Keratinocyte (primary cell): ENCODE data around the gene LRIT2. TPM values are rescaled to one million over a fixed set of nuclear protein-coding genes. Genes with fewer than 3 reads are reported as not detected.

Experiments used
- DNase-seq: peaks from one replicate; pipeline ENCODE4 v3.0.0-alpha.2; 2011; ENCODE audit warnings: low read depth, missing footprints, low spot score
- FAIRE-seq: peaks from 2 replicates; lab custom pipeline; 2011; peaks lifted over from hg19 to GRCh38; lab: Jason Lieb, UNC
- H2AFZ ChIP-seq: 2 replicates; pipeline ENCODE4 v1.6.0; 2012; ENCODE audit warnings: low read length, control low read depth, inconsistent platforms; ENCODE audit not compliant: control insufficient read depth
- H3K27ac ChIP-seq: 2 replicates; pipeline ENCODE4 v1.5.1; 2011; ENCODE audit warnings: low read length; ENCODE audit not compliant: control insufficient read depth, insufficient read depth
- H3K27me3 ChIP-seq: 3 replicates; pipeline ENCODE4 v1.6.0; 2011; ENCODE audit warnings: low read length; ENCODE audit not compliant: control insufficient read depth, insufficient read depth; ENCODE audit errors: extremely low read depth
- H3K36me3 ChIP-seq, 2 experiments: 2 replicates in 1 of 2; 3 replicates in 1 of 2; pipeline ENCODE4 v1.5.1; 2011; ENCODE audit warnings: low read length in 2 of 2, mild to moderate bottlenecking in 1 of 2; ENCODE audit not compliant: control insufficient read depth in 2 of 2, insufficient read depth in 2 of 2; ENCODE audit errors: extremely low read depth in 1 of 2
- H3K4me1 ChIP-seq: 3 replicates; pipeline ENCODE4 v1.5.1; 2011; ENCODE audit warnings: low read length; ENCODE audit not compliant: control insufficient read depth, insufficient read depth; ENCODE audit errors: extremely low read depth
- H3K4me2 ChIP-seq: 3 replicates; pipeline ENCODE4 v1.6.0; 2011; ENCODE audit warnings: low read depth, low read length; ENCODE audit not compliant: control insufficient read depth, insufficient read depth; ENCODE audit errors: extremely low read depth
- H3K4me3 ChIP-seq, 3 experiments: fragments of 200-600 bp in 1 of 3; sonication (generic) in 1 of 3; 2 replicates in 2 of 3; 3 replicates in 1 of 3; pipeline ENCODE4 v1.5.1; 2011 to 2016; ENCODE audit warnings: low read length in 3 of 3, mild to moderate bottlenecking in 3 of 3, control low read depth in 2 of 3, inconsistent platforms in 1 of 3, low read depth in 1 of 3, mixed read lengths in 1 of 3, mixed run types in 1 of 3, moderate library complexity in 1 of 3; ENCODE audit not compliant: control insufficient read depth in 2 of 3, insufficient read depth in 2 of 3; ENCODE audit errors: extremely low read depth in 1 of 3
- H3K79me2 ChIP-seq: 2 replicates; pipeline ENCODE4 v1.6.0; 2012; ENCODE audit warnings: low read length; ENCODE audit not compliant: control insufficient read depth, insufficient read depth
- H3K9ac ChIP-seq: 3 replicates; pipeline ENCODE4 v1.6.0; 2011; ENCODE audit warnings: low read length; ENCODE audit not compliant: control insufficient read depth, insufficient read depth; ENCODE audit errors: extremely low read depth
- H3K9me1 ChIP-seq: 3 replicates; pipeline ENCODE4 v1.6.0; 2011; ENCODE audit warnings: low read length; ENCODE audit not compliant: control insufficient read depth, insufficient read depth; ENCODE audit errors: extremely low read depth
- H3K9me3 ChIP-seq: 2 replicates; pipeline ENCODE4 v1.5.1; 2012; ENCODE audit warnings: low read depth, low read length; ENCODE audit not compliant: control insufficient read depth
- H4K20me1 ChIP-seq: 3 replicates; pipeline ENCODE4 v1.6.0; 2011; ENCODE audit warnings: low read length; ENCODE audit not compliant: control insufficient read depth, insufficient read depth; ENCODE audit errors: extremely low read depth
- EZH2 ChIP-seq: IDR thresholded peaks from one replicate; pipeline ENCODE4 v1.6.1; 2012; ENCODE audit warnings: inconsistent platforms, mild to moderate bottlenecking, low read length, moderate library complexity
- dilution Hi-C: fragments of 300-500 bp; cut with MboI; formaldehyde crosslinking; loops from one replicate; pipeline ENCODE4 v1.7.0; 2020; ENCODE audit warnings: low sequenced_read_pairs; ENCODE audit not compliant: extremely low pct_ligation_motif_present
- polyA plus RNA-seq, 5 experiments: library from polyadenylated mRNA; depleted of rRNA in 3 of 5; stranded (reverse) in 3 of 5; stranded (forward) in 1 of 5; unstranded in 1 of 5; fragments of >200 nt; gene quantifications; 1 replicate in 1 of 5; 2 replicates in 3 of 5; 3 replicates in 1 of 5; pipeline versions ENCODE4 v1.2.1 to v1.2.3, GENCODE V29; 2011 to 2012; ENCODE audit warnings: missing spikeins in 2 of 5, low read depth in 1 of 5, low replicate concordance in 1 of 5
- TF ChIP-seq, protein P1 (sequence below), 3 experiments: IDR thresholded peaks in 1 of 3; conservative IDR thresholded peaks in 1 of 3; optimal IDR thresholded peaks in 1 of 3; 2 replicates in 2 of 3; 3 replicates in 1 of 3; pipeline versions ENCODE3 to v1.5.1; 2011; ENCODE audit warnings: low read length in 3 of 3, mild to moderate bottlenecking in 3 of 3, moderate library complexity in 2 of 3, control low read depth in 1 of 3, inconsistent platforms in 1 of 3; ENCODE audit not compliant: insufficient read depth in 2 of 3; ENCODE audit errors: extremely low read depth in 1 of 3

Gene LRIT2
- polyA plus RNA-seq, 1 donor (not counting 4 experiments of a cell fraction or from before 2014, with no cell fraction given) = not detected

DNA sequence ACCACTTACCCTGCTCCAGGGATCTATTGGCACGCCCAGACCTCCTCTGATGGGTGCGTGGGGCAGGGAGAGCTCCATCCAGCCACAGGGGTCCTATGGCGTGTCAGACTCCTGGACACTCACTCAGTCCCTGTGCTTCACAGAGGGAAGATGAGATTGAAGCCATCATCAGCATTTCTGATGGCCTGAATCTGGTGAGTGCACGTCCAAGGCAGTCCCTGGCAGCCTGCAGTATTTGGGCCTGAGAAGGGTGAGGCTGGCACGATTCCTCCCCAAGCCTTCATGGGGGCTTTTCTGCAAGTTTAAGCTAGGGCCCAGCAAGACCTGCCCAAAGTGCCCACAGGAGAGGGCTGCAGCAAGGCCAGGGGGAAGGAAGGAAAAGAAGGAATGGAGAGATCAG lies 27.7 kb downstream of the LRIT2 start:
- Histone ChIP-seq H3K27me3 (peaks cover 55% of the 10 kb centered on the region), H4K20me1 (no peaks in the 10 kb centered on the region), H3K4me2 (no peak overlapping the region), H3K9ac (no peak overlapping the region), H2AFZ (no peak overlapping the region), H3K27ac (no peak overlapping the region), H3K79me2 (no peaks in the 10 kb centered on the region), H3K4me3 (no peak overlapping the region), H3K36me3 (no peaks in the 10 kb centered on the region), H3K4me1 (peaks cover 6% of the 10 kb centered on the region), H3K9me3 (no peaks in the 10 kb centered on the region), H3K9me1 (no peaks in the 10 kb centered on the region)
- dilution Hi-C loops = no loop called here
- no peak for TF ChIP-seq EZH2
- DNase-seq (no peak), FAIRE-seq (no peak)

DNA sequence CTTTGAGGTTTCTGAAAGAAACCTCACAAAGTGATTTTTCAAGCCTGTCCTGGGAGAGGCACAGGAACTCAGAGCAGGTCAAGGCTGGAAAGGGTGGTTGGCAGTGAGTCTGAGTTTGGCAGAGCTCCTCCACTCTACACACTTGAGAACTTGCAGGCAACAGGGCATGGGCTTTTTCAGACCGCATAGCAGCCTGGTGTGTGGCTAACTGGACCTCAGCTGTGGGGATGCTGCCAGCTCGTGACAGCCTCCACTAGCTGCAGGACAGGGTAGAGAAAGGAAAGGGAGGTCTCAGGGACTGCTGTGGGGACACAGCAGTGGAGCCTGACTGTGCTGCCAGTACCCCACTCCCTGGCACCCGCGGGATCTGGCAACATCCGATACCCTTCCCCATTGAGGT lies 28.4 kb downstream of the LRIT2 start:
- H3K9me3 ChIP-seq = no peaks in the 10 kb centered on the region
- H2AFZ ChIP-seq = no peak overlapping the region
- no peak overlapping the region for H3K9ac ChIP-seq
- H3K4me1 ChIP-seq = peaks cover 6% of the 10 kb centered on the region
- DNase-seq (no peak), FAIRE-seq (no peak)
- dilution Hi-C loops = no loop called here
- peaks cover 55% of the 10 kb centered on the region for H3K27me3 ChIP-seq
- H3K79me2 ChIP-seq = no peaks in the 10 kb centered on the region
- H4K20me1 ChIP-seq = no peaks in the 10 kb centered on the region
- H3K36me3 ChIP-seq = no peaks in the 10 kb centered on the region
- TF ChIP-seq, protein P1, sequence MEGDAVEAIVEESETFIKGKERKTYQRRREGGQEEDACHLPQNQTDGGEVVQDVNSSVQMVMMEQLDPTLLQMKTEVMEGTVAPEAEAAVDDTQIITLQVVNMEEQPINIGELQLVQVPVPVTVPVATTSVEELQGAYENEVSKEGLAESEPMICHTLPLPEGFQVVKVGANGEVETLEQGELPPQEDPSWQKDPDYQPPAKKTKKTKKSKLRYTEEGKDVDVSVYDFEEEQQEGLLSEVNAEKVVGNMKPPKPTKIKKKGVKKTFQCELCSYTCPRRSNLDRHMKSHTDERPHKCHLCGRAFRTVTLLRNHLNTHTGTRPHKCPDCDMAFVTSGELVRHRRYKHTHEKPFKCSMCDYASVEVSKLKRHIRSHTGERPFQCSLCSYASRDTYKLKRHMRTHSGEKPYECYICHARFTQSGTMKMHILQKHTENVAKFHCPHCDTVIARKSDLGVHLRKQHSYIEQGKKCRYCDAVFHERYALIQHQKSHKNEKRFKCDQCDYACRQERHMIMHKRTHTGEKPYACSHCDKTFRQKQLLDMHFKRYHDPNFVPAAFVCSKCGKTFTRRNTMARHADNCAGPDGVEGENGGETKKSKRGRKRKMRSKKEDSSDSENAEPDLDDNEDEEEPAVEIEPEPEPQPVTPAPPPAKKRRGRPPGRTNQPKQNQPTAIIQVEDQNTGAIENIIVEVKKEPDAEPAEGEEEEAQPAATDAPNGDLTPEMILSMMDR (optimal IDR thresholded peaks at IDR 0.05 in 1 of 3, IDR thresholded peaks at IDR 0.05 in 1 of 3, conservative IDR thresholded peaks at IDR 0.05 in 1 of 3; ENCODE audit: extremely low read depth in 1 of 3, insufficient read depth in 2 of 3, low read length in 3 of 3) = no peak
- peak; percentile 11 for TF ChIP-seq EZH2
- H3K27ac ChIP-seq = no peak overlapping the region
- H3K9me1 ChIP-seq = no peaks in the 10 kb centered on the region
- no peak overlapping the region for H3K4me2 ChIP-seq
- no peak overlapping the region for H3K4me3 ChIP-seq

DNA sequence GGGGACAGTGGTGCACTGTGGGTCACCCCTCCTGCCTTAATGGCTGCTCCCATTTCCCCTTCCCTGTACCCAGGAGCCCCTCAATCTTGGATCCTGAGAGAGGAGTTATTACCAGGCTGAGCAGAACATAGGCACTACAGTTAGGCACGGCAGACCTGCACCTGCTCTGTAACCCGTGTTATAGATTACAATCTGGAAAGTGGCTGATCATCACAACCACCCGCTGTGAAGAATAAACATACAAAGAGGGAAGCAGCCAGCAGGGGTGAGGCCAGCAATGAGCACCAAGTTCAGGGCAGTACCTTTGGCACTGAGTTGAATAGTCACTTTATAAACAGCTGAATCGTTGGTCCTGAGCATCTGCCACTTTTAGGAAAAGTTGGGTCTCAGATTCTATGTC lies 29.3 kb downstream of the LRIT2 start:
- no peak for FAIRE-seq
- dilution Hi-C loops = no loop called here
- H3K9ac ChIP-seq = no peak overlapping the region
- no peaks in the 10 kb centered on the region for H3K9me1 ChIP-seq
- no peak overlapping the region for H3K4me3 ChIP-seq
- H3K4me1 ChIP-seq = peaks cover 13% of the 10 kb centered on the region
- H4K20me1 ChIP-seq = no peaks in the 10 kb centered on the region
- no peaks in the 10 kb centered on the region for H3K79me2 ChIP-seq
- H3K9me3 ChIP-seq = no peaks in the 10 kb centered on the region
- H3K4me2 ChIP-seq = no peak overlapping the region
- TF ChIP-seq, protein P1 (optimal IDR thresholded peaks at IDR 0.05 in 1 of 3, IDR thresholded peaks at IDR 0.05 in 1 of 3, conservative IDR thresholded peaks at IDR 0.05 in 1 of 3; ENCODE audit: extremely low read depth in 1 of 3, insufficient read depth in 2 of 3, low read length in 3 of 3) = no peak
- TF ChIP-seq EZH2 = no peak
- no peak overlapping the region for H3K27ac ChIP-seq
- H3K36me3 ChIP-seq = no peaks in the 10 kb centered on the region
- no peak overlapping the region for H2AFZ ChIP-seq
- H3K27me3 ChIP-seq = peaks cover 55% of the 10 kb centered on the region
- no peak for DNase-seq
